HepG2 (cell line): Measurements from ENCODE around the gene UGT1A7. TPM values are rescaled to one million over a fixed set of nuclear protein-coding genes. Genes with fewer than 3 reads are reported as not detected.

Experiments
- ATAC-seq: fragments of 200-7000 bp; cut with Tn5 transposase; 3 replicates; pipeline ENCODE4 v1.9.1; 2020; ENCODE audit warnings: mild to moderate bottlenecking, moderate library complexity
- BruUV-seq: library from RNA; stranded (reverse); fragments of 400-500 nt; replicated peaks from 2 replicates; lab custom pipeline; 2021; lab: Mats Ljungman, UMichigan
- CTCF ChIA-PET: fragments of 300-600 bp; formaldehyde crosslinking; extraction: SDS; loops from one replicate; lab custom pipeline; 2021; ENCODE audit warnings: low total read pairs, inconsistent platforms, low intra/inter-chr PET ratio; lab: Yijun Ruan, JAX
- POLR2A ChIA-PET: fragments of 350-600 bp; sonication (Branson Sonifier 250); formaldehyde crosslinking; loops from one replicate; lab custom pipeline; 2020; ENCODE audit warnings: antibody characterized with exemption, inconsistent platforms; lab: Yijun Ruan, JAX
- DNase-seq: peaks from one replicate; pipeline ENCODE4 v3.0.0-alpha.2; 2015; ENCODE audit warnings: low spot score
- FAIRE-seq: peaks from 3 replicates; lab custom pipeline; 2011; peaks lifted over from hg19 to GRCh38; lab: Jason Lieb, UNC
- H2AFZ ChIP-seq: one replicate; pipeline ENCODE4 v1.6.1; 2011; ENCODE audit warnings: low read length, inconsistent platforms
- H3K27ac ChIP-seq: fragments of 300-600 bp; 3 replicates; pipeline ENCODE4 v1.8.0; 2011; ENCODE audit warnings: mixed run types, mild to moderate bottlenecking, mixed read lengths, low read length, inconsistent platforms; ENCODE audit not compliant: insufficient read depth; ENCODE audit errors: extremely low read length
- H3K27me3 ChIP-seq, 2 experiments: fragments of 200-600 bp in 1 of 2; 2 replicates in 1 of 2; 3 replicates in 1 of 2; pipeline versions ENCODE4 v1.6.0 to v1.8.0; 2011; ENCODE audit warnings: low read length in 2 of 2, mild to moderate bottlenecking in 2 of 2, moderate library complexity in 2 of 2, inconsistent platforms in 1 of 2; ENCODE audit not compliant: insufficient read depth in 2 of 2, control insufficient read depth in 1 of 2
- H3K36me3 ChIP-seq, 2 experiments: fragments of 200-600 bp in 1 of 2; replicated peaks in 1 of 2; 2 replicates in 1 of 2; 3 replicates in 1 of 2; pipeline versions ENCODE4 v1.5.1 to v1.8.0; 2011; ENCODE audit warnings: low read length in 2 of 2, inconsistent platforms in 1 of 2; ENCODE audit not compliant: insufficient read depth in 2 of 2, control insufficient read depth in 1 of 2
- H3K4me1 ChIP-seq: 2 replicates; pipeline ENCODE4 v1.5.1; 2012; ENCODE audit warnings: low read length, inconsistent platforms; ENCODE audit not compliant: insufficient read depth
- H3K4me2 ChIP-seq: 2 replicates; pipeline ENCODE4 v1.6.0; 2011; ENCODE audit warnings: low read depth, low read length, inconsistent platforms
- H3K4me3 ChIP-seq, 3 experiments: fragments of 200-600 bp in 1 of 3; sonication (generic), shearing (Covaris generic) in 1 of 3; replicated peaks in 1 of 3; 2 replicates each; pipeline ENCODE4 v1.5.1; 2011 to 2016; ENCODE audit warnings: low read length in 3 of 3, inconsistent platforms in 2 of 3, low read depth in 2 of 3, mild to moderate bottlenecking in 2 of 3, control low read depth in 1 of 3, mixed read lengths in 1 of 3; ENCODE audit not compliant: insufficient read depth in 1 of 3
- H3K79me2 ChIP-seq: one replicate; pipeline ENCODE4 v1.6.1; 2011; ENCODE audit warnings: low read length, inconsistent platforms; ENCODE audit not compliant: insufficient read depth
- H3K9ac ChIP-seq: 2 replicates; pipeline ENCODE4 v1.6.0; 2011; ENCODE audit warnings: mild to moderate bottlenecking, low read depth, low read length, inconsistent platforms; ENCODE audit not compliant: insufficient read depth
- H3K9me3 ChIP-seq: 2 replicates; pipeline ENCODE4 v1.5.1; 2012; ENCODE audit warnings: mild to moderate bottlenecking, low read length
- H4K20me1 ChIP-seq: 2 replicates; pipeline ENCODE4 v1.6.0; 2011; ENCODE audit warnings: inconsistent platforms, mild to moderate bottlenecking, low read length, moderate library complexity; ENCODE audit not compliant: insufficient read depth
- ARNT2 ChIP-seq: sonication (generic); formaldehyde crosslinking; IDR thresholded peaks from 2 replicates; pipeline ENCODE4 v1.8.0; 2022; ENCODE audit warnings: mild to moderate bottlenecking, low read depth, missing genetic modification reagents, moderate library complexity
- FOXC1 ChIP-seq: sonication (generic); formaldehyde crosslinking; IDR thresholded peaks from 2 replicates; pipeline ENCODE4 v1.8.0; 2022; ENCODE audit warnings: mild to moderate bottlenecking, missing genetic modification reagents, borderline replicate concordance
- NPAS2 ChIP-seq: sonication (generic); formaldehyde crosslinking; IDR thresholded peaks from 2 replicates; pipeline ENCODE4 v1.8.0; 2022; ENCODE audit warnings: mild to moderate bottlenecking, missing genetic modification reagents, borderline replicate concordance
- TEAD3 ChIP-seq: optimal IDR thresholded peaks from 2 replicates; pipeline ENCODE3; 2016; ENCODE audit warnings: borderline replicate concordance
- ZFP82 ChIP-seq: sonication (generic); formaldehyde crosslinking; IDR thresholded peaks from 2 replicates; pipeline ENCODE4 v1.5.1; 2020; ENCODE audit warnings: mild to moderate bottlenecking, missing genetic modification reagents, borderline replicate concordance
- ZNF274 ChIP-seq: sonication (generic); formaldehyde crosslinking; IDR thresholded peaks from 2 replicates; pipeline ENCODE4 v1.5.1; 2020; ENCODE audit warnings: mild to moderate bottlenecking, missing genetic modification reagents
- ZNF329 ChIP-seq: sonication (generic); formaldehyde crosslinking; IDR thresholded peaks from 2 replicates; pipeline ENCODE4 v1.9.0; 2021; ENCODE audit warnings: low read depth, mild to moderate bottlenecking, missing genetic modification reagents
- ZNF414 ChIP-seq: sonication (generic); formaldehyde crosslinking; IDR thresholded peaks from 2 replicates; pipeline ENCODE4 v1.5.0; 2020; ENCODE audit warnings: missing genetic modification reagents
- ZNF781 ChIP-seq: sonication (generic); formaldehyde crosslinking; IDR thresholded peaks from 2 replicates; pipeline ENCODE4 v1.5.1; 2020; ENCODE audit warnings: borderline replicate concordance, mild to moderate bottlenecking, missing genetic modification reagents; ENCODE audit errors: not compliant biosample characterization
- WGBS: methylation state at CpG from one replicate; pipeline ENCODE4 v1.1.6; 2017; ENCODE audit warnings: low lambda C conversion rate; 5-methylcytosine and 5-hydroxymethylcytosine counted together
- in situ Hi-C: cut with HindIII; loops from 2 replicates; pipeline ENCODE4 v1.10.0; 2017; ENCODE audit warnings: low pct_unique_long_range_greater_than_20kb; ENCODE audit not compliant: extremely low pct_ligation_motif_present
- intact Hi-C: fragments of 100-400 bp; cut with micrococcal nuclease; formaldehyde crosslinking; loops from one replicate; pipeline ENCODE4 v1.10.0; 2022; ENCODE audit not compliant: unreplicated experiment
- polyA plus RNA-seq, 8 experiments: library from polyadenylated mRNA; depleted of rRNA in 3 of 8; stranded (reverse) in 7 of 8; unstranded in 1 of 8; fragments of >200 nt; fragmentation: Illumina TruSeq in 4 of 8; extraction: Trizol in 4 of 8; gene quantifications; 2 replicates each; pipeline versions ENCODE4 v1.2.1 to v1.2.3, GENCODE V29; 2011 to 2016; ENCODE audit warnings: low read depth in 4 of 8, missing spikeins in 1 of 8, mixed read lengths in 1 of 8; ENCODE audit not compliant: insufficient read depth in 1 of 8
- total RNA-seq, 5 experiments: library from RNA; depleted of rRNA; stranded (reverse); fragments of >200 nt; fragmentation: Illumina TruSeq; extraction: Trizol; gene quantifications; 2 replicates each; pipeline ENCODE4 v1.2.3, GENCODE V29; 2016; ENCODE audit warnings: low read depth in 1 of 5
- TF ChIP-seq, protein P1 (sequence below): sonication (generic); formaldehyde crosslinking; IDR thresholded peaks from 2 replicates; pipeline ENCODE4 v1.4.0; 2020; ENCODE audit warnings: missing genetic modification reagents
- TF ChIP-seq, protein P2 (sequence below): sonication (generic); formaldehyde crosslinking; IDR thresholded peaks from 2 replicates; pipeline ENCODE4 v1.5.1; 2020; ENCODE audit warnings: mild to moderate bottlenecking, missing genetic modification reagents, moderate library complexity
- TF ChIP-seq, protein P3 (sequence below): sonication (generic); formaldehyde crosslinking; IDR thresholded peaks from 2 replicates; pipeline ENCODE4 v1.5.1; 2020; ENCODE audit warnings: mild to moderate bottlenecking, missing genetic modification reagents

UGT1A7 gene
- total and polyA plus RNA-seq, 2 of the 13 experiments (the other 11 are each of a cell fraction or from before 2014, with no cell fraction given), result not detected

DNA sequence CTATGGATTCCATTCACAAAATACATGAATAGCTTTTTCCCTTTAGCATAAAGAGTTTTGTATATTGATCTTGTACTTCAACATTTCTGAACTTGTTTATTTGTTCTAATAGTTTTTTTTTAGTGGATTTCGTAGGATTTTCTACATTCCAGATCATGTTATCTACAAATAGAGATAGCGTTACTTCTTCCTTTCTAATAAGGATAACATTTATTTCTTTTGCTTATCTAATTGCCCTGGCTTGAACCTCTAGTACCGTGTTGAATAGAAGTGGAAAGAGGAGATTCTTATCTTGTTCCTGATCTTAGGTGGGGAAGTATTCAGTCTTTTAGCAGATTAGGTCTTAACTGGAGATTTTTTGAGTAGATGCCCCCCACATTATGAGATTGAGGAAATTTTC lies 20.5 kb downstream of the UGT1A7 start (continued):
- TF ChIP-seq, protein P1, sequence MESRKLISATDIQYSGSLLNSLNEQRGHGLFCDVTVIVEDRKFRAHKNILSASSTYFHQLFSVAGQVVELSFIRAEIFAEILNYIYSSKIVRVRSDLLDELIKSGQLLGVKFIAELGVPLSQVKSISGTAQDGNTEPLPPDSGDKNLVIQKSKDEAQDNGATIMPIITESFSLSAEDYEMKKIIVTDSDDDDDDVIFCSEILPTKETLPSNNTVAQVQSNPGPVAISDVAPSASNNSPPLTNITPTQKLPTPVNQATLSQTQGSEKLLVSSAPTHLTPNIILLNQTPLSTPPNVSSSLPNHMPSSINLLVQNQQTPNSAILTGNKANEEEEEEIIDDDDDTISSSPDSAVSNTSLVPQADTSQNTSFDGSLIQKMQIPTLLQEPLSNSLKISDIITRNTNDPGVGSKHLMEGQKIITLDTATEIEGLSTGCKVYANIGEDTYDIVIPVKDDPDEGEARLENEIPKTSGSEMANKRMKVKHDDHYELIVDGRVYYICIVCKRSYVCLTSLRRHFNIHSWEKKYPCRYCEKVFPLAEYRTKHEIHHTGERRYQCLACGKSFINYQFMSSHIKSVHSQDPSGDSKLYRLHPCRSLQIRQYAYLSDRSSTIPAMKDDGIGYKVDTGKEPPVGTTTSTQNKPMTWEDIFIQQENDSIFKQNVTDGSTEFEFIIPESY (CRISPR knock-in tag), result no peak
- TF ChIP-seq ZNF329 (CRISPR knock-in tag) (no peak), ZFP82 (CRISPR knock-in tag) (no peak)

GRCh38 chr2:233705911-233706506 lies 24.3 kb downstream of the UGT1A7 start:
- CTCF ChIA-PET, result no interaction called here
- DNase-seq (no peak), FAIRE-seq (no peak), ATAC-seq (no peak)
- 41% methylated on average over 4 of the region's 4 CpGs for WGBS
- Histone ChIP-seq H3K4me1 (no peaks in the 10 kb centered on the region), H2AFZ (no peak overlapping the region), H3K9me3 (no peaks in the 10 kb centered on the region), H4K20me1 (no peaks in the 10 kb centered on the region), H3K27me3 (no peaks in the 10 kb centered on the region), H3K36me3 (no peaks in the 10 kb centered on the region), H3K4me3 (no peak overlapping the region), H3K27ac (no peak overlapping the region), H3K4me2 (no peak overlapping the region), H3K9ac (no peak overlapping the region), H3K79me2 (no peaks in the 10 kb centered on the region)
- POLR2A ChIA-PET, result no interaction called here
- intact Hi-C loops, result no loop called here
- in situ Hi-C loops, result no loop called here
- no TSS peak for BruUV-seq
- TF ChIP-seq ZNF781, result no peak
- no peak for TF ChIP-seq ZNF274 (CRISPR knock-in tag)
- no peak for TF ChIP-seq TEAD3 (CRISPR knock-in tag)
- TF ChIP-seq ZNF414, result no peak
- no peak for TF ChIP-seq ARNT2 (CRISPR knock-in tag)
- TF ChIP-seq FOXC1, result no peak
- TF ChIP-seq, protein P2, sequence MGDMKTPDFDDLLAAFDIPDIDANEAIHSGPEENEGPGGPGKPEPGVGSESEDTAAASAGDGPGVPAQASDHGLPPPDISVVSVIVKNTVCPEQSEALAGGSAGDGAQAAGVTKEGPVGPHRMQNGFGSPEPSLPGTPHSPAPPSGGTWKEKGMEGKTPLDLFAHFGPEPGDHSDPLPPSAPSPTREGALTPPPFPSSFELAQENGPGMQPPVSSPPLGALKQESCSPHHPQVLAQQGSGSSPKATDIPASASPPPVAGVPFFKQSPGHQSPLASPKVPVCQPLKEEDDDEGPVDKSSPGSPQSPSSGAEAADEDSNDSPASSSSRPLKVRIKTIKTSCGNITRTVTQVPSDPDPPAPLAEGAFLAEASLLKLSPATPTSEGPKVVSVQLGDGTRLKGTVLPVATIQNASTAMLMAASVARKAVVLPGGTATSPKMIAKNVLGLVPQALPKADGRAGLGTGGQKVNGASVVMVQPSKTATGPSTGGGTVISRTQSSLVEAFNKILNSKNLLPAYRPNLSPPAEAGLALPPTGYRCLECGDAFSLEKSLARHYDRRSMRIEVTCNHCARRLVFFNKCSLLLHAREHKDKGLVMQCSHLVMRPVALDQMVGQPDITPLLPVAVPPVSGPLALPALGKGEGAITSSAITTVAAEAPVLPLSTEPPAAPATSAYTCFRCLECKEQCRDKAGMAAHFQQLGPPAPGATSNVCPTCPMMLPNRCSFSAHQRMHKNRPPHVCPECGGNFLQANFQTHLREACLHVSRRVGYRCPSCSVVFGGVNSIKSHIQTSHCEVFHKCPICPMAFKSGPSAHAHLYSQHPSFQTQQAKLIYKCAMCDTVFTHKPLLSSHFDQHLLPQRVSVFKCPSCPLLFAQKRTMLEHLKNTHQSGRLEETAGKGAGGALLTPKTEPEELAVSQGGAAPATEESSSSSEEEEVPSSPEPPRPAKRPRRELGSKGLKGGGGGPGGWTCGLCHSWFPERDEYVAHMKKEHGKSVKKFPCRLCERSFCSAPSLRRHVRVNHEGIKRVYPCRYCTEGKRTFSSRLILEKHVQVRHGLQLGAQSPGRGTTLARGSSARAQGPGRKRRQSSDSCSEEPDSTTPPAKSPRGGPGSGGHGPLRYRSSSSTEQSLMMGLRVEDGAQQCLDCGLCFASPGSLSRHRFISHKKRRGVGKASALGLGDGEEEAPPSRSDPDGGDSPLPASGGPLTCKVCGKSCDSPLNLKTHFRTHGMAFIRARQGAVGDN (CRISPR knock-in tag), result no peak
- TF ChIP-seq, protein P3, sequence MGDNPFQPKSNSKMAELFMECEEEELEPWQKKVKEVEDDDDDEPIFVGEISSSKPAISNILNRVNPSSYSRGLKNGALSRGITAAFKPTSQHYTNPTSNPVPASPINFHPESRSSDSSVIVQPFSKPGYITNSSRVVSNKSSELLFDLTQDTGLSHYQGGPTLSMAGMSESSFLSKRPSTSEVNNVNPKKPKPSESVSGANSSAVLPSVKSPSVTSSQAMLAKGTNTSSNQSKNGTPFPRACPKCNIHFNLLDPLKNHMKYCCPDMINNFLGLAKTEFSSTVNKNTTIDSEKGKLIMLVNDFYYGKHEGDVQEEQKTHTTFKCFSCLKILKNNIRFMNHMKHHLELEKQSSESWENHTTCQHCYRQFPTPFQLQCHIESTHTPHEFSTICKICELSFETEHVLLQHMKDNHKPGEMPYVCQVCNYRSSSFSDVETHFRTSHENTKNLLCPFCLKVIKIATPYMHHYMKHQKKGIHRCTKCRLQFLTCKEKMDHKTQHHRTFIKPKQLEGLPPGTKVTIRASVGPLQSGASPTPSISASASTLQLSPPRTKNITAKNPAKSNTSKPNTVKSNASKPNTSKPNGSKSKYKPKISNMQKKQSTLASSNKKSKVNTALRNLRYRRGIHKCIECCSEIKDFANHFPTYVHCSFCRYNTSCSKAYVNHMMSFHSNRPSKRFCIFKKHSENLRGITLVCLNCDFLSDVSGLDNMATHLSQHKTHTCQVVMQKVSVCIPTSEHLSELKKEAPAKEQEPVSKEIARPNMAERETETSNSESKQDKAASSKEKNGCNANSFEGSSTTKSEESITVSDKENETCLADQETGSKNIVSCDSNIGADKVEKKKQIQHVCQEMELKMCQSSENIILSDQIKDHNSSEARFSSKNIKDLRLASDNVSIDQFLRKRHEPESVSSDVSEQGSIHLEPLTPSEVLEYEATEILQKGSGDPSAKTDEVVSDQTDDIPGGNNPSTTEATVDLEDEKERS (CRISPR knock-in tag), result no peak
- no peak for TF ChIP-seq NPAS2 (CRISPR knock-in tag)
